GM12878 (cell line): Measurements from ENCODE around the gene PLEKHM1. TPM values are rescaled to one million over a fixed set of nuclear protein-coding genes. Genes with fewer than 3 reads are reported as not detected.

Experiments
- ATAC-seq: fragments of 200-7000 bp; cut with Tn5 transposase; 3 replicates; pipeline ENCODE4 v1.9.1; 2020; ENCODE audit warnings: mild to moderate bottlenecking, moderate library complexity
- BruUV-seq: library from RNA; stranded (reverse); fragments of 400-500 nt; replicated peaks from 2 replicates; lab custom pipeline; 2021; lab: Mats Ljungman, UMichigan
- CTCF ChIA-PET: fragments of 300-600 bp; sonication (Branson Sonifier 250); formaldehyde crosslinking; extraction: SDS; loops from one replicate; lab custom pipeline; 2021; ENCODE audit warnings: inconsistent platforms; lab: Yijun Ruan, JAX
- POLR2A ChIA-PET: fragments of 350-600 bp; formaldehyde crosslinking; extraction: SDS; loops from one replicate; lab custom pipeline; 2021; ENCODE audit warnings: inconsistent platforms; lab: Charles Lee
- RAD21 ChIA-PET: fragments of 300-600 bp; sonication (Branson Sonifier 250); formaldehyde crosslinking; loops from one replicate; lab custom pipeline; 2023; ENCODE audit warnings: antibody characterized with exemption; ENCODE audit not compliant: unreplicated experiment; lab: Charles Lee
- SMC1A ChIA-PET: fragments of 300-600 bp; sonication (Branson Sonifier 250); formaldehyde crosslinking; loops from one replicate; lab custom pipeline; 2023; ENCODE audit not compliant: unreplicated experiment, uncharacterized antibody; lab: Charles Lee
- DNase-seq: peaks from one replicate; pipeline ENCODE4 v3.0.0-alpha.2; 2011; ENCODE audit warnings: low read depth, low spot score
- FAIRE-seq: peaks from 3 replicates; lab custom pipeline; 2011; peaks lifted over from hg19 to GRCh38; lab: Jason Lieb, UNC
- H2AFZ ChIP-seq: 2 replicates; pipeline ENCODE4 v1.6.0; 2011; ENCODE audit warnings: low read depth, low read length, control low read depth; ENCODE audit not compliant: control insufficient read depth
- H3K27ac ChIP-seq: 2 replicates; pipeline ENCODE4 v1.5.1; 2011; ENCODE audit warnings: control low read depth; ENCODE audit not compliant: control insufficient read depth, insufficient read depth
- H3K27me3 ChIP-seq, 2 experiments: replicated peaks in 1 of 2; 2 replicates each; pipeline versions ENCODE4 v1.6.0 to v1.6.1; 2011; ENCODE audit warnings: low read length in 1 of 2; ENCODE audit not compliant: control insufficient read depth in 2 of 2, insufficient read depth in 2 of 2
- H3K36me3 ChIP-seq, 2 experiments: 2 replicates each; pipeline ENCODE4 v1.5.1; 2011; ENCODE audit warnings: low read length in 1 of 2; ENCODE audit not compliant: control insufficient read depth in 2 of 2, insufficient read depth in 2 of 2
- H3K4me1 ChIP-seq: 2 replicates; pipeline ENCODE4 v1.6.1; 2011; ENCODE audit warnings: mild to moderate bottlenecking, low read length, moderate library complexity, mixed read lengths; ENCODE audit not compliant: control insufficient read depth, insufficient read depth
- H3K4me2 ChIP-seq: 2 replicates; pipeline ENCODE4 v1.6.0; 2011; ENCODE audit warnings: control low read depth; ENCODE audit not compliant: control insufficient read depth, insufficient read depth
- H3K4me3 ChIP-seq: fragments of 200-600 bp; sonication (generic); 2 replicates; pipeline ENCODE4 v1.5.1; 2016
- H3K79me2 ChIP-seq: 2 replicates; pipeline ENCODE4 v1.6.0; 2011; ENCODE audit warnings: low read length; ENCODE audit not compliant: control insufficient read depth, insufficient read depth
- H3K9ac ChIP-seq: 2 replicates; pipeline ENCODE4 v1.8.0; 2011; ENCODE audit warnings: low read length, control low read depth, mixed read lengths; ENCODE audit not compliant: control insufficient read depth, insufficient read depth
- H3K9me3 ChIP-seq: replicated peaks from 3 replicates; pipeline ENCODE4 v1.5.1; 2011; ENCODE audit warnings: mild to moderate bottlenecking, low read length; ENCODE audit not compliant: control insufficient read depth, insufficient read depth
- H4K20me1 ChIP-seq: 2 replicates; pipeline ENCODE4 v1.6.0; 2011; ENCODE audit not compliant: control insufficient read depth, insufficient read depth
- E2F8 ChIP-seq: fragments of 450-650 bp; IDR thresholded peaks from 2 replicates; pipeline ENCODE4 v1.6.1; 2018; ENCODE audit warnings: mild to moderate bottlenecking, low read depth, moderate library complexity; ENCODE audit not compliant: partially characterized antibody
- EGR1 ChIP-seq, 2 experiments: IDR thresholded peaks; 1 replicate in 1 of 2; 2 replicates in 1 of 2; pipeline ENCODE4 v1.6.1; 2011 to 2012; ENCODE audit warnings: low read depth in 2 of 2, low read length in 2 of 2, borderline replicate concordance in 1 of 2, mild to moderate bottlenecking in 1 of 2, moderate library complexity in 1 of 2
- HCFC1 ChIP-seq: fragments of 150-350 bp; IDR thresholded peaks from 2 replicates; pipeline ENCODE4 v1.6.1; 2014; ENCODE audit warnings: low read length
- HSF1 ChIP-seq: fragments of 150-350 bp; IDR thresholded peaks from 2 replicates; pipeline ENCODE4 v1.6.1; 2014; ENCODE audit warnings: mild to moderate bottlenecking, low read depth, low read length
- NR2F1 ChIP-seq: fragments of 450-650 bp; conservative IDR thresholded peaks from 2 replicates; pipeline ENCODE4 v1.6.1; 2017; ENCODE audit warnings: mild to moderate bottlenecking
- RELB ChIP-seq: fragments of 450-650 bp; IDR thresholded peaks from 2 replicates; pipeline ENCODE4 v1.6.1; 2017; ENCODE audit warnings: low read depth, mild to moderate bottlenecking, moderate library complexity
- SRF ChIP-seq, 2 experiments: IDR thresholded peaks; 2 replicates each; pipeline ENCODE4 v1.6.1; 2011; ENCODE audit warnings: low read depth in 2 of 2, low read length in 2 of 2, mild to moderate bottlenecking in 1 of 2, moderate library complexity in 1 of 2
- TCF3 ChIP-seq: IDR thresholded peaks from 2 replicates; pipeline ENCODE4 v1.6.1; 2012; ENCODE audit warnings: low read depth, mild to moderate bottlenecking, low read length, borderline replicate concordance; ENCODE audit not compliant: insufficient read depth
- ZNF384 ChIP-seq: IDR thresholded peaks from 2 replicates; pipeline ENCODE4 v1.6.1; 2012; ENCODE audit warnings: low read depth, mild to moderate bottlenecking, low read length, improper control_type of control experiment, borderline replicate concordance
- WGBS: methylation state at CpG from one replicate; pipeline ENCODE4 v1.1.6; 2016; ENCODE audit warnings: low lambda C conversion rate; ENCODE audit not compliant: insufficient replicate concordance, insufficient coverage; ENCODE audit errors: missing lambda C conversion rate; 5-methylcytosine and 5-hydroxymethylcytosine counted together
- in situ Hi-C: fragments of 300-500 bp; cut with MboI; formaldehyde crosslinking; loops from 9 replicates; pipeline ENCODE4 v1.14.3; 2018; ENCODE audit warnings: mixed read lengths
- intact Hi-C: fragments of 100-400 bp; cut with micrococcal nuclease; formaldehyde crosslinking; loops from one replicate; pipeline ENCODE4 v1.14.2; 2022; ENCODE audit not compliant: unreplicated experiment
- polyA plus RNA-seq, 11 experiments: library from polyadenylated mRNA; depleted of rRNA in 4 of 11; unstranded in 6 of 11; stranded (reverse) in 5 of 11; fragments of >200 nt; fragmentation: Nextera tagmentation in 4 of 11; fragmentation: Illumina TruSeq in 1 of 11; extraction: Ambion mirVana in 4 of 11; extraction: Trizol in 1 of 11; gene quantifications; 1 replicate in 1 of 11; 2 replicates in 10 of 11; pipeline versions ENCODE4 v1.2.1 to v1.2.3, GENCODE V29; 2011 to 2016; ENCODE audit warnings: inconsistent platforms in 2 of 11, missing spikeins in 2 of 11, low read depth in 1 of 11
- total RNA-seq, 4 experiments: library from RNA; depleted of rRNA in 3 of 4; stranded (reverse); fragments of >200 nt in 3 of 4; fragmentation: Illumina TruSeq in 1 of 4; extraction: Trizol in 1 of 4; gene quantifications; 2 replicates each; pipeline versions ENCODE4 v1.2.1 to v1.2.3, GENCODE V29; 2013 to 2021

Gene PLEKHM1
- total and polyA plus RNA-seq, 10 of the 15 experiments (the other 5 are each of a cell fraction or from before 2014, with no cell fraction given) = 0.21 to 27.8 (median 9.4) TPM

DNA sequence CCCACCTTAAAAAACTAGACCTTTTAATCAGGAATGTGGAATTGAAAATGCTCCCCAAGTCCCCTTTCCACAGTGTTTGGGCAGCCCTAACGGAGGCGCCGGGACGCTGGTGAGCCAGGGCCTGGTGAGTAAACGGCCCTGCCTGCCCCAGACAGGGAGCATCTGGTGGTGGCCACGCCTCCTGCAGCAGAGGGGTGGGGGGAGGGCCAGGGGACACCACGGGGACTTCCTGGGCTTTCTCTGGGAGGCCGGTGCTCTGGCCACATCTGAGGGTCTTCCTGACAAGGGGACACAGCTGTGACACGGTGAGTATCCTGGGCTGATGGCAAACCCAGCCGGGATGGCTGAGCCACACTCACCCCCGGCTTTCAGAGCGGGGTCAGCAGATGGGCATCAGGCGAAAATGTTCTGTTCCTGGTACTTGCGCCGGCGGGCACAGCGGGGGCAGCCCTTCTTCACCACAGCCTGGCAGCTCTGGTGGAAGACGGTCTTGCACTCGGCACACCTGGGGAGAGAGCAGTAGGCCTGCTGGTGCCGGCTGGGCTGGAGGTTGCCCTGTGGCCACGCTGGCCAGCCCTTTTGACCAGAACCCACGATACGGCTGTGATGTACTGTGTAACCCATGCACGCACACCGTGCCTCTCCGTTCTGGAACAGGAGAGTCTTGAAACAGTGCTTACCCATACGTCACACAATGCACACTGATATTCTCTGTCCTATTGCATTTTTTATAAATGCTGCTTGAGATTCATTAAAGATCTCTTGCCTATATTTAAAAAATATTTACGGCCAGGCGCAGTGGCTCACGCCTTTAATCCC, 52.8 kb downstream of the PLEKHM1 start:
- H4K20me1 ChIP-seq = no peaks in the 10 kb centered on the region
- H3K4me2 ChIP-seq = no peak overlapping the region
- H3K27me3 ChIP-seq = no peaks in the 10 kb centered on the region
- no peaks in the 10 kb centered on the region; a peak in 1 of 4 replicates for H3K36me3 ChIP-seq
- FAIRE-seq = no peak
- ChIA-PET RAD21 (no interaction called here), CTCF (no interaction called here), SMC1A (no interaction called here), POLR2A (no interaction called here)
- no peak overlapping the region for H3K4me3 ChIP-seq
- BruUV-seq = no TSS peak
- no peaks in the 10 kb centered on the region for H3K79me2 ChIP-seq
- H2AFZ ChIP-seq = no peak overlapping the region
- no peak for ATAC-seq
- 85% methylated on average over 30 of the region's 30 CpGs for WGBS
- intact Hi-C loops (loop anchor here (10.0 kb wide), 1 partner anchor 57 kb away; the partner anchor contains the start of gene PLEKHM1), in situ Hi-C loops (no loop called here)
- H3K27ac ChIP-seq = no peak overlapping the region
- DNase-seq = no peak
- peaks cover 18% of the 10 kb centered on the region for H3K4me1 ChIP-seq
- H3K9me3 ChIP-seq = no peaks in the 10 kb centered on the region
- TF ChIP-seq TCF3 (no peak), RELB (no peak), SRF (IDR thresholded peaks at IDR 0.05; ENCODE audit: low read depth in 2 of 2, low read length in 2 of 2) (no peak), HCFC1 (no peak), ZNF384 (no peak), HSF1 (no peak), NR2F1 (no peak), E2F8 (no peak), EGR1 (IDR thresholded peaks at IDR 0.05; ENCODE audit: borderline replicate concordance in 1 of 2, low read depth in 2 of 2, low read length in 2 of 2) (no peak)
- H3K9ac ChIP-seq = no peak overlapping the region
